ENCODE measurements around the gene RD3L. TPM values are rescaled to one million over a fixed set of nuclear protein-coding genes. Genes with fewer than 3 reads are reported as not detected.

The RD3L gene
- total RNA-seq (2014; rRNA removed; shearing (Covaris generic)), result not detected in 2 replicates

GRCh38 chr14:103941973-103942736, at the start of gene RD3L:
Gene RD3L, minus strand, starts transcription at chr14:103942529. Its CDS starts 834 bp downstream, at chr14:103941695.
- no peak for DNase-seq (ENCODE audit: low read depth)

- DNase-seq (ENCODE audit: low read depth), result no peak
Measured at GRCh38 chr14:103989964-103990363, 47.6 kb upstream of the RD3L start.

GRCh38 chr14:103989034-103989433, 46.7 kb upstream of the RD3L start:
- no peak for DNase-seq (ENCODE audit: low read depth)

- no peak for DNase-seq (ENCODE audit: low read depth)
Measured at GRCh38 chr14:103984196-103984595, 41.9 kb upstream of the RD3L start.

- DNase-seq (ENCODE audit: low read depth), result peak; percentile 22
Measured at GRCh38 chr14:103980623-103981238, 38.4 kb upstream of the RD3L start.

GRCh38 chr14:103974575-103974974, 32.2 kb upstream of the RD3L start:
- no peak for DNase-seq (ENCODE audit: low read depth)

GRCh38 chr14:103973354-103973753, 31.0 kb upstream of the RD3L start:
- no peak for DNase-seq (ENCODE audit: low read depth)

GRCh38 chr14:103969961-103970360, 27.6 kb upstream of the RD3L start:
- DNase-seq (ENCODE audit: low read depth), result no peak

GRCh38 chr14:103966631-103967030, 24.3 kb upstream of the RD3L start:
- DNase-seq (ENCODE audit: low read depth), result no peak

GRCh38 chr14:103961928-103962578, 19.7 kb upstream of the RD3L start:
- no peak for DNase-seq (ENCODE audit: low read depth)

GRCh38 chr14:103960457-103961055, 18.2 kb upstream of the RD3L start:
- no peak for DNase-seq (ENCODE audit: low read depth)

- no peak for DNase-seq (ENCODE audit: low read depth)
Measured at GRCh38 chr14:103949131-103949790, 6.9 kb upstream of the RD3L start.

GRCh38 chr14:103948442-103948841, 6.1 kb upstream of the RD3L start:
- DNase-seq (ENCODE audit: low read depth), result no peak

GRCh38 chr14:103946975-103947374, 4.6 kb upstream of the RD3L start:
- no peak for DNase-seq (ENCODE audit: low read depth)

GRCh38 chr14:103943673-103944072, 1.3 kb upstream of the RD3L start:
- no peak for DNase-seq (ENCODE audit: low read depth)

- no peak for DNase-seq (ENCODE audit: low read depth)
Measured at GRCh38 chr14:103941462-103941861, 867 bp downstream of the RD3L start.

- no peak for DNase-seq (ENCODE audit: low read depth)
Measured at GRCh38 chr14:103935102-103935501, 7.2 kb downstream of the RD3L start.

GRCh38 chr14:103932791-103933490, 9.4 kb downstream of the RD3L start:
- DNase-seq (ENCODE audit: low read depth), result no peak

GRCh38 chr14:103931422-103931821, 10.9 kb downstream of the RD3L start:
- no peak for DNase-seq (ENCODE audit: low read depth)

GRCh38 chr14:103930051-103930604, 12.2 kb downstream of the RD3L start:
- DNase-seq (ENCODE audit: low read depth), result no peak
